IMR-90 (cell line): ENCODE data around the gene TECTA. TPM values are rescaled to one million over a fixed set of nuclear protein-coding genes. Genes with fewer than 3 reads are reported as not detected.

Experiments used
- ATAC-seq: fragments of 200-7000 bp; cut with Tn5 transposase; 2 replicates; pipeline ENCODE4 v1.9.1; 2020; ENCODE audit warnings: low read depth, mild to moderate bottlenecking, moderate library complexity
- BruUV-seq: library from RNA; stranded (reverse); fragments of 400-500 nt; replicated peaks from 2 replicates; lab custom pipeline; 2021; lab: Mats Ljungman, UMichigan
- CTCF ChIA-PET: fragments of 300-600 bp; formaldehyde crosslinking; extraction: SDS; loops from one replicate; lab custom pipeline; 2021; ENCODE audit warnings: antibody characterized with exemption; lab: Yijun Ruan, JAX
- POLR2A ChIA-PET: fragments of 300-600 bp; sonication (Branson Sonifier 250); formaldehyde crosslinking; loops from one replicate; lab custom pipeline; 2022; ENCODE audit warnings: antibody characterized with exemption; ENCODE audit not compliant: unreplicated experiment; lab: Charles Lee
- DNase-seq: peaks from one replicate; pipeline ENCODE4 v3.0.0; 2013
- H2AFZ ChIP-seq: replicated peaks from 2 replicates; pipeline ENCODE3; 2013; ENCODE audit warnings: low read length, mild to moderate bottlenecking; ENCODE audit not compliant: poor library complexity
- H2AK5ac ChIP-seq: 2 replicates; pipeline ENCODE4 v1.6.1; 2013; ENCODE audit warnings: low read depth, low read length, inconsistent platforms
- H2AK9ac ChIP-seq: replicated peaks from 2 replicates; pipeline ENCODE3; 2013; ENCODE audit warnings: mild to moderate bottlenecking, low read depth, low read length, moderate library complexity; ENCODE audit not compliant: poor library complexity
- H2BK120ac ChIP-seq: 2 replicates; pipeline ENCODE4 v1.6.1; 2013; ENCODE audit warnings: low read depth, low read length, inconsistent platforms
- H2BK15ac ChIP-seq: 3 replicates; pipeline ENCODE4 v1.6.1; 2013; ENCODE audit warnings: low read depth, low read length, inconsistent platforms
- H2BK20ac ChIP-seq: 2 replicates; pipeline ENCODE4 v1.6.1; 2013; ENCODE audit warnings: low read depth, mild to moderate bottlenecking, inconsistent platforms, low read length, moderate library complexity
- H2BK5ac ChIP-seq: 2 replicates; pipeline ENCODE4 v1.6.1; 2013; ENCODE audit warnings: mild to moderate bottlenecking, low read depth, low read length, inconsistent platforms; ENCODE audit not compliant: poor library complexity, severe bottlenecking
- H3K14ac ChIP-seq: replicated peaks from 2 replicates; pipeline ENCODE4 v1.6.1; 2013; ENCODE audit warnings: low read depth, low read length, inconsistent platforms
- H3K18ac ChIP-seq: 2 replicates; pipeline ENCODE4 v1.6.1; 2013; ENCODE audit warnings: low read depth, low read length, control low read depth
- H3K23ac ChIP-seq: 2 replicates; pipeline ENCODE4 v1.6.1; 2013; ENCODE audit warnings: low read depth, low read length, inconsistent platforms
- H3K27ac ChIP-seq: 2 replicates; pipeline ENCODE4 v1.5.1; 2013; ENCODE audit warnings: mild to moderate bottlenecking, control low read depth, low read length; ENCODE audit not compliant: insufficient read depth
- H3K27me3 ChIP-seq: 2 replicates; pipeline ENCODE4 v1.6.1; 2013; ENCODE audit warnings: low read length; ENCODE audit not compliant: control insufficient read depth, insufficient read depth
- H3K36me3 ChIP-seq: 2 replicates; pipeline ENCODE4 v1.6.1; 2013; ENCODE audit warnings: low read length, mixed read lengths; ENCODE audit not compliant: control insufficient read depth, insufficient read depth
- H3K4ac ChIP-seq: 2 replicates; pipeline ENCODE4 v1.6.1; 2013; ENCODE audit warnings: low read depth, low read length, inconsistent platforms
- H3K4me1 ChIP-seq: 2 replicates; pipeline ENCODE4 v1.6.1; 2013; ENCODE audit warnings: low read length, mixed read lengths; ENCODE audit not compliant: control insufficient read depth, insufficient read depth
- H3K4me2 ChIP-seq: 2 replicates; pipeline ENCODE4 v1.6.1; 2013; ENCODE audit warnings: low read depth, mild to moderate bottlenecking, control low read depth, low read length, moderate library complexity
- H3K4me3 ChIP-seq: 2 replicates; pipeline ENCODE4 v1.5.1; 2013; ENCODE audit warnings: low read depth, mild to moderate bottlenecking, control low read depth, low read length, moderate library complexity; ENCODE audit not compliant: insufficient read depth
- H3K56ac ChIP-seq: 2 replicates; pipeline ENCODE4 v1.6.1; 2013; ENCODE audit warnings: low read length, inconsistent platforms; ENCODE audit not compliant: insufficient read depth; ENCODE audit errors: extremely low read depth
- H3K79me1 ChIP-seq, 2 experiments: 2 replicates each; pipeline ENCODE4 v1.6.1; 2013; ENCODE audit warnings: low read length in 2 of 2, inconsistent platforms in 1 of 2, low read depth in 1 of 2
- H3K9ac ChIP-seq: 2 replicates; pipeline ENCODE4 v1.6.1; 2013; ENCODE audit warnings: low read depth, low read length, control low read depth
- H3K9me1 ChIP-seq: 2 replicates; pipeline ENCODE4 v1.6.1; 2013; ENCODE audit warnings: low read length, inconsistent platforms; ENCODE audit not compliant: insufficient read depth
- H3K9me3 ChIP-seq: 2 replicates; pipeline ENCODE4 v1.6.1; 2013; ENCODE audit warnings: low read length; ENCODE audit not compliant: control insufficient read depth, insufficient read depth
- H4K20me1 ChIP-seq: 2 replicates; pipeline ENCODE4 v1.6.1; 2013; ENCODE audit warnings: low read length, inconsistent platforms; ENCODE audit not compliant: insufficient read depth
- H4K5ac ChIP-seq: 2 replicates; pipeline ENCODE4 v1.6.1; 2013; ENCODE audit warnings: mild to moderate bottlenecking, low read depth, low read length, control low read depth
- H4K8ac ChIP-seq, 2 experiments: 2 replicates each; pipeline ENCODE4 v1.6.1; 2013; ENCODE audit warnings: low read depth in 2 of 2, low read length in 2 of 2, control low read depth in 1 of 2, inconsistent platforms in 1 of 2
- H4K91ac ChIP-seq: 2 replicates; pipeline ENCODE4 v1.6.1; 2013; ENCODE audit warnings: low read depth, low read length, inconsistent platforms; ENCODE audit not compliant: insufficient read depth
- BHLHE40 ChIP-seq: fragments of 150-350 bp; IDR thresholded peaks from 2 replicates; pipeline ENCODE4 v1.6.1; 2016; ENCODE audit warnings: mild to moderate bottlenecking, low read depth, low read length
- CEBPB ChIP-seq: IDR thresholded peaks from 2 replicates; pipeline ENCODE4 v1.6.1; 2012; ENCODE audit warnings: low read depth, low read length, improper control_type of control experiment
- CHD1 ChIP-seq: IDR thresholded peaks from 2 replicates; pipeline ENCODE4 v1.6.1; 2012; ENCODE audit warnings: low read depth, low read length, improper control_type of control experiment
- FOS ChIP-seq: fragments of 150-350 bp; IDR thresholded peaks from 2 replicates; pipeline ENCODE4 v1.6.1; 2016; ENCODE audit warnings: low read depth, low read length
- MAFK ChIP-seq: IDR thresholded peaks from 2 replicates; pipeline ENCODE4 v1.6.1; 2012; ENCODE audit warnings: low read depth, low read length, improper control_type of control experiment
- MXI1 ChIP-seq: IDR thresholded peaks from 2 replicates; pipeline ENCODE4 v1.6.1; 2012; ENCODE audit warnings: low read depth, mild to moderate bottlenecking, low read length, moderate library complexity, borderline replicate concordance
- NFE2L2 ChIP-seq: fragments of 150-350 bp; IDR thresholded peaks from 2 replicates; pipeline ENCODE4 v1.6.1; 2016; ENCODE audit warnings: low read depth, mild to moderate bottlenecking, low read length
- POLR2A ChIP-seq: IDR thresholded peaks from 2 replicates; pipeline ENCODE4 v1.6.1; 2012; ENCODE audit warnings: mild to moderate bottlenecking, low read depth, low read length
- RAD21 ChIP-seq: IDR thresholded peaks from 2 replicates; pipeline ENCODE4 v1.6.1; 2012; ENCODE audit warnings: low read length, improper control_type of control experiment
- RCOR1 ChIP-seq: IDR thresholded peaks from 2 replicates; pipeline ENCODE4 v1.6.1; 2012; ENCODE audit warnings: mild to moderate bottlenecking, low read length, improper control_type of control experiment; ENCODE audit not compliant: insufficient replicate concordance
- RFX5 ChIP-seq: IDR thresholded peaks from 2 replicates; pipeline ENCODE4 v1.8.0; 2012; ENCODE audit warnings: low read depth, mild to moderate bottlenecking, low read length, moderate library complexity
- SMC3 ChIP-seq: fragments of 150-350 bp; IDR thresholded peaks from 2 replicates; pipeline ENCODE4 v1.6.1; 2016; ENCODE audit warnings: low read depth, mild to moderate bottlenecking, antibody characterized with exemption, low read length, moderate library complexity
- USF2 ChIP-seq: fragments of 150-350 bp; IDR thresholded peaks from 2 replicates; pipeline ENCODE4 v1.6.1; 2017; ENCODE audit warnings: mild to moderate bottlenecking, antibody characterized with exemption, low read length, low read depth
- WGBS, 2 experiments: methylation state at CpG; one replicate each; pipeline versions ENCODE4 v1.1.5 to v1.1.7; 2013; ENCODE audit warnings: missing lambda C conversion rate in 2 of 2; ENCODE audit not compliant: insufficient read length in 1 of 2; ENCODE audit errors: extremely low coverage in 2 of 2; 5-methylcytosine and 5-hydroxymethylcytosine counted together
- dilution Hi-C: fragments of 300-500 bp; cut with HindIII; formaldehyde crosslinking; loops from one replicate; pipeline ENCODE4 v1.14.3; 2018; ENCODE audit warnings: low sequenced_read_pairs; ENCODE audit not compliant: unreplicated experiment
- in situ Hi-C: fragments of 300-500 bp; cut with MboI; formaldehyde crosslinking; loops from 3 replicates; pipeline ENCODE4 v1.14.3; 2019; ENCODE audit warnings: low sequenced_read_pairs, inconsistent platforms, mixed read lengths
- intact Hi-C: fragments of 100-400 bp; cut with micrococcal nuclease; formaldehyde crosslinking; loops from 2 replicates; pipeline ENCODE4 v1.10.0; 2022
- polyA plus RNA-seq, 3 experiments: library from polyadenylated mRNA; depleted of rRNA; stranded (reverse); fragments of >200 nt; gene quantifications; 2 replicates each; pipeline ENCODE4 v1.2.3, GENCODE V29; 2012; ENCODE audit warnings: low replicate concordance in 1 of 3
- total RNA-seq: library from RNA; depleted of rRNA; stranded (reverse); fragments of >200 nt; gene quantifications from 2 replicates; pipeline ENCODE4 v1.2.3, GENCODE V29; 2012
- TF ChIP-seq, protein P1 (sequence below): conservative IDR thresholded peaks from 2 replicates; pipeline ENCODE4 v1.5.1; 2012; ENCODE audit warnings: mild to moderate bottlenecking, low read depth, low read length, improper control_type of control experiment
- TF ChIP-seq, protein P2 (sequence below): fragments of 150-350 bp; IDR thresholded peaks from 2 replicates; pipeline ENCODE4 v1.6.1; 2016; ENCODE audit warnings: low read depth, mild to moderate bottlenecking, low read length, moderate library complexity, borderline replicate concordance

TECTA gene
- total and polyA plus RNA-seq, 2 of the 4 experiments (the other 2 are of a cell fraction) = 0.17 to 0.18 TPM

DNA sequence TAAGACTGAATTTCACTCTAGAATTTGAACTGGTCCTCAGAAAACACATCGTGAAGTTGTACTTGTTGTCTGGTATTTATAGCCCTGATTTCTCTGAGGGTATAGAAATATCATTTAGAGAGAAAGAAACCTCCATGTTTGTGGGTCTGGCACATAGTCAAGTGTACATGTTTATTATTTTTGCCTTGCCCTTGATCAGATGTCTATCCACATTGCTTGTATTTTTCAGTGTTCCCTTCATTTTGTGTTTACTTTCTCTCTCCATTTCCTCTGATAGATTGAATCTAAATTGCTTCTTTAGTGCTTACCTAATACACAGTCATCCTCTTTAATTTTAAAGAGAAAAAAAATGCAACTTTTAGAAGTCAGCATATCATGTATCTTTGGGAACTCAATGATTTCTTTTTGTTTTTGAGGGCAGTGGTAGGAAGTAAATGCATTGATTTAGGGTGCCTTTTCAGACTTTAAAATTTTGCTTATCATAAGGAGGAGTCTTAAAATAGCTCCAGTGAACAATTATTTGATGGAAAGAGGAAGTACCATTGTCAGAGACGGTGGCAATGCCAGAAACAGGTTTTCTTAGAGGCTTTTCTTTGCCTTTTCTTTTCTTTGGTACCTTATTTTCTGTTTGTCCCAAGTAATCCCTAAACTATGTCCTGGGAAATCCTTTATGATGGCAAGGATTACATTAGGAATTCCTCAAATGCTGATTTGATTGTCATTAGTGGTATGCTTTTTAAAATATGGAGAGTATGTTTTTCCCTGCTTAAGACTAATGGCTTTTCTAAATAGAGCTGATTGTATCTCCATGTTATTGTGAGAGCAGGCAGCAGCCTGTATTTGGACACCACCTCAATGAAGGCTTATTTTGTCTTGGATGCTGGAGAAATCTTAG, 29.8 kb upstream of the TECTA start:
- no peak overlapping the region for H3K4me3 ChIP-seq
- H4K91ac ChIP-seq = no peak overlapping the region
- H3K9me3 ChIP-seq = no peaks in the 10 kb centered on the region
- in situ Hi-C loops = no loop called here
- H2BK15ac ChIP-seq = no peak overlapping the region
- ChIA-PET CTCF (no interaction called here), POLR2A (no interaction called here)
- no peak overlapping the region for H3K23ac ChIP-seq
- H3K4ac ChIP-seq = no peak overlapping the region
- no peak overlapping the region for H2BK5ac ChIP-seq
- H2AK5ac ChIP-seq = no peak overlapping the region
- H3K14ac ChIP-seq = no peak overlapping the region
- H3K36me3 ChIP-seq = peaks cover 9% of the 10 kb centered on the region
- ATAC-seq (0 out of 2 replicates have a peak, but pooled peaks have one; percentile 33), DNase-seq (peak; percentile 31)
- dilution Hi-C loops = no loop called here
- no peak overlapping the region for H4K8ac ChIP-seq
- no peaks in the 10 kb centered on the region for H3K27me3 ChIP-seq
- H3K18ac ChIP-seq = no peak overlapping the region
- H4K20me1 ChIP-seq = peaks cover 11% of the 10 kb centered on the region; the same call in 1 of the 2 replicates
- H2BK120ac ChIP-seq = no peak overlapping the region
- no peaks in the 10 kb centered on the region for H3K79me1 ChIP-seq
- intact Hi-C loops = no loop called here
- BruUV-seq = no TSS peak
- no CpG with 5 or more reads among the region's 2 CpGs for WGBS, 2 experiments
- H3K9ac ChIP-seq = no peak overlapping the region
- no peak overlapping the region for H2AFZ ChIP-seq
- no peak overlapping the region for H4K5ac ChIP-seq
- H3K9me1 ChIP-seq = peaks cover 7% of the 10 kb centered on the region
- H2BK20ac ChIP-seq = no peak overlapping the region
- H3K56ac ChIP-seq = no peak overlapping the region
- no peak overlapping the region for H3K4me2 ChIP-seq
- peaks cover 5% of the 10 kb centered on the region; the same call in 1 of the 2 replicates for H3K4me1 ChIP-seq
- H2AK9ac ChIP-seq = no peak overlapping the region
- no peak overlapping the region for H3K27ac ChIP-seq
- TF ChIP-seq BHLHE40 (no peak), NFE2L2 (no peak), MAFK (no peak), RFX5 (no peak), USF2 (no peak), POLR2A (no peak), FOS (no peak), CEBPB (no peak), SMC3 (no peak), RCOR1 (no peak), CHD1 (no peak), MXI1 (no peak), RAD21 (no peak)
- TF ChIP-seq, protein P1, sequence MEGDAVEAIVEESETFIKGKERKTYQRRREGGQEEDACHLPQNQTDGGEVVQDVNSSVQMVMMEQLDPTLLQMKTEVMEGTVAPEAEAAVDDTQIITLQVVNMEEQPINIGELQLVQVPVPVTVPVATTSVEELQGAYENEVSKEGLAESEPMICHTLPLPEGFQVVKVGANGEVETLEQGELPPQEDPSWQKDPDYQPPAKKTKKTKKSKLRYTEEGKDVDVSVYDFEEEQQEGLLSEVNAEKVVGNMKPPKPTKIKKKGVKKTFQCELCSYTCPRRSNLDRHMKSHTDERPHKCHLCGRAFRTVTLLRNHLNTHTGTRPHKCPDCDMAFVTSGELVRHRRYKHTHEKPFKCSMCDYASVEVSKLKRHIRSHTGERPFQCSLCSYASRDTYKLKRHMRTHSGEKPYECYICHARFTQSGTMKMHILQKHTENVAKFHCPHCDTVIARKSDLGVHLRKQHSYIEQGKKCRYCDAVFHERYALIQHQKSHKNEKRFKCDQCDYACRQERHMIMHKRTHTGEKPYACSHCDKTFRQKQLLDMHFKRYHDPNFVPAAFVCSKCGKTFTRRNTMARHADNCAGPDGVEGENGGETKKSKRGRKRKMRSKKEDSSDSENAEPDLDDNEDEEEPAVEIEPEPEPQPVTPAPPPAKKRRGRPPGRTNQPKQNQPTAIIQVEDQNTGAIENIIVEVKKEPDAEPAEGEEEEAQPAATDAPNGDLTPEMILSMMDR = no peak
- TF ChIP-seq, protein P2, sequence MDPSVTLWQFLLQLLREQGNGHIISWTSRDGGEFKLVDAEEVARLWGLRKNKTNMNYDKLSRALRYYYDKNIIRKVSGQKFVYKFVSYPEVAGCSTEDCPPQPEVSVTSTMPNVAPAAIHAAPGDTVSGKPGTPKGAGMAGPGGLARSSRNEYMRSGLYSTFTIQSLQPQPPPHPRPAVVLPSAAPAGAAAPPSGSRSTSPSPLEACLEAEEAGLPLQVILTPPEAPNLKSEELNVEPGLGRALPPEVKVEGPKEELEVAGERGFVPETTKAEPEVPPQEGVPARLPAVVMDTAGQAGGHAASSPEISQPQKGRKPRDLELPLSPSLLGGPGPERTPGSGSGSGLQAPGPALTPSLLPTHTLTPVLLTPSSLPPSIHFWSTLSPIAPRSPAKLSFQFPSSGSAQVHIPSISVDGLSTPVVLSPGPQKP = no peak
